NCI-H510A treated with DMSO at 0.1 percent for 48 hours (cell line): Measurements from ENCODE around the gene SCML1.
"Not testable (repeated sequence)": the region's sequence is repeated elsewhere in the genome, so short reads cannot be mapped to it uniquely, and the experiment has no call there.

Experiments
- DNase-seq: peaks from one replicate; lab custom pipeline; 2025; lab: John Stamatoyannopoulos, UW

Gene SCML1

GRCh38 chrX:17738737-17739535 lies 1.6 kb downstream of the SCML1 start:
- DNase-seq: no peak

- DNase-seq: no peak
These were observed 3.1 kb downstream of the SCML1 start for GRCh38 chrX:17740137-17741122.

GRCh38 chrX:17741123-17741511 lies 3.8 kb downstream of the SCML1 start:
- no peak for DNase-seq

GRCh38 chrX:17743913-17744312 lies 6.6 kb downstream of the SCML1 start:
- no peak for DNase-seq

- peak; percentile 74 for DNase-seq
These were observed 7.7 kb downstream of the SCML1 start for GRCh38 chrX:17744896-17745523.

GRCh38 chrX:17747692-17748091 lies 10.4 kb downstream of the SCML1 start:
- DNase-seq: no peak

GRCh38 chrX:17748684-17749083 lies 11.4 kb downstream of the SCML1 start:
- DNase-seq: no peak

GRCh38 chrX:17750436-17750835 lies 13.1 kb downstream of the SCML1 start:
- DNase-seq: no peak

DNA sequence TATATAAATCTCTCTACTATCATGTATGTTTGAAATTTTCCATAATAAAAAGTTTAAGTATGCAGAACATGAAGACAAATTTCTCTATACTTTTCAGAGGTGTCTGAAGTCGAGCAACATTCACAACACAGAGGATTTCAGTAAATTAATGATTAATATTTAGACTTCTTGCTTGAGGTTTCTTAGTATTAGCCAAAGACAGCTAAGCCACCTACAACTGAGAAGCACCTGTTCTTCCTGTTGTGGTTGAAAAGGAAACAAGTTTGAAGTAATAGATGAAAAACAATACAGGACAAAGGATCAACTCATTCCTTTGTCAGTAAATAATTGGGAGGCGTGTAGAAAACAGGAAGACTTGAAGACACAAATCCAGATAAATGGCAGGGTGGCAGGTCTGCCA lies 21.1 kb downstream of the SCML1 start:
- DNase-seq: no peak

DNA sequence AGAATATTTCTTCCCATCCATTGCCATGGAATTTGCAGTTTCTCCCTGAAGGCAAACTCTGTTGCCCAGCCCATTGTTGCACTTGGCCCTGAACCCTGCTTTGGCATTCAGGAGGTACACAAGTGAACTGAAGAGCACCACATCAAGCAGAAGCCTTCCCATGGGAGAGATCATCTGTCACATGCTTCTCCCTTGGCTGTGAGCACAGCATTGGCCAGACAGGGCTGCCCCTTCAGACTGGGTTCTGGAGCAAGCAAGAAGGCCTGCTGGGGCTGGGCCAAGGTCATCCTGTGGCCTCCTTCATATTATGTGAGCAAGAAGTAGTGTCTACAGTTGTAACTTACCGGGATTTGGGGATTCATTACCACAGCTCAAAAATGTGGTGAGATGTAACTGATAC lies 22.7 kb downstream of the SCML1 start:
- no peak for DNase-seq

- no peak for DNase-seq
These were observed 30.4 kb downstream of the SCML1 start for GRCh38 chrX:17767734-17768133.

DNA sequence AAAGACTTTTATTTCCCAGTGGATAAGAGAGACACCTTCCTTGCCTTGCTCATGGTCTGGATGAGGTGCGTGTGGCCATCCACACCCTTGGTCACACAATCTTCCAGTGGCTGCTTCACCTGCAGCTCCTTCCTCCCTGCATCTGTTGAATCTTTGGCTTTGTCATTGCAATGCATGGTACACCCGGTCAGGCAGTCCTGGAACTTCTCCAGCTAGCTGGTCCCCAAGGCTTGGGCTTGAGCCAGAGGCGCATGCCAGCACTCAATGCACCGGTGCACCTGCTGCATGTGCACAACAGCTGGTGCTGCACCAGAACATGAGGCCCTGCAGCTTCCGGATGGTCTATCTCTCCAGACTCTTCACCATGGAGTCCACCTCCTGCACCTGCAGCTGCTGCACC lies 31.7 kb downstream of the SCML1 start:
- no peak for DNase-seq

GRCh38 chrX:17769701-17770269 lies 32.5 kb downstream of the SCML1 start:
- DNase-seq: no peak

- no peak for DNase-seq
These were observed 36.1 kb downstream of the SCML1 start for GRCh38 chrX:17773221-17773876.

DNA sequence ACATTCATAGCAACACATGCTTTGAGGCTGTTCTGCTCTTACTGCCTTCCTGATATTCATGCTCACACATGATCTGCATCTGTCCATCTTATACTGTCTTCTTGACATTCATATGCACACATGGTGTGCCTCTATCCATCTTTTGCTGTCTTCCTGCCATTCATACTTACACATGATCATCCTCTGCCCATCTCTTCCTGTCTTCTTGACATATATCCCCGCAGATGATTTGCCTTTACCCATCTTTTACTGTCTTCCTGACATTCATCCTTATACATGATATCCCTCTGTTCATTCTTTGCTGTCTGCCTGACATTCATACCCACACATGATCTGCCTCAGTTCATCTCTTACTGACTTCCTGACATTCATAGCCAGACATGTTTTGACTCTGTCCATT lies 36.8 kb downstream of the SCML1 start:
- DNase-seq: no peak

GRCh38 chrX:17778997-17779396 lies 41.7 kb downstream of the SCML1 start:
- no peak for DNase-seq

- no peak for DNase-seq
These were observed 42.1 kb downstream of the SCML1 start for GRCh38 chrX:17779434-17779833.

DNA sequence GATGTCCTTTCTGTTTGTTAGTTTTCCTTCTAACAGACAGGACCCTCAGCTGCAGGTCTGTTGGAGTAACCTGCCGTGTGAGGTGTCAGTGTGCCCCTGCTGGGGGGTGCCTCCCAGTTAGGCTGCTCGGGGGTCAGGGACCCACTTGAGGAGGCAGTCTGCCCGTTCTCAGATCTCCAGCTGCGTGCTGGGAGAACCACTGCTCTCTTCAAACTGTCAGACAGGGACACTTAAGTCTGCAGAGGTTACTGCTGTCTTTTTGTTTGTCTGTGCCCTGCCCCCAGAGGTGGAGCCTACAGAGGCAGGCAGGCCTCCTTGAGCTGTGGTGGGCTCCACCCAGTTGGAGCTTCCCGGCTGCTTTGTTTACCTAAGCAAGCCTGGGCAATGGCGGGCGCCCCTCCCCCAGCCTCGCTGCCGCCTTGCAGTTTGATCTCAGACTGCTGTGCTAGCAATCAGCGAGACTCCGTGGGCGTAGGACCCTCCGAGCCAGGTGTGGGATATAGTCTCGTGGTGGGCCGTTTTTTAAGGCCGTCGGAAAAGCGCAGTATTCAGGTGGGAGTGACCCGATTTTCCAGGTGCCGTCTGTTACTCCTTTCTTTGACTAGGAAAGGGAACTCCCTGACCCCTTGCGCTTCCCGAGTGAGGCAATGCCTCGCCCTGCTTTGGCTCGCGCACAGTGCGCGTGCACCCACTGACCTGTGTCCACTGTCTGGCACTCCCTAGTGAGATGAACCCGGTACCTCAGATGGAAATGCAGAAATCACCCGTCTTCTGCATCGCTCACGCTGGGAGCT lies 49.5 kb downstream of the SCML1 start:
- DNase-seq: not testable (repeated sequence)

- DNase-seq: no peak
These were observed 50.3 kb downstream of the SCML1 start for GRCh38 chrX:17787557-17787956.

GRCh38 chrX:17788439-17788838 lies 51.1 kb downstream of the SCML1 start:
- DNase-seq: no peak
